OCI-LY7 (cell line): Measurements from ENCODE around the gene PAWR. TPM values are rescaled to one million over a fixed set of nuclear protein-coding genes. Genes with fewer than 3 reads are reported as not detected.

ENCODE experiments used
- BruUV-seq: library from RNA; stranded (reverse); fragments of 400-500 nt; replicated peaks from 2 replicates; lab custom pipeline; 2021; lab: Mats Ljungman, UMichigan
- CTCF ChIA-PET: fragments of 300-600 bp; sonication (Branson Sonifier 250); formaldehyde crosslinking; loops from one replicate; lab custom pipeline; 2022; ENCODE audit warnings: antibody characterized with exemption; ENCODE audit not compliant: unreplicated experiment; lab: Charles Lee
- POLR2A ChIA-PET: fragments of 300-600 bp; sonication (Branson Sonifier 250); formaldehyde crosslinking; loops from one replicate; lab custom pipeline; 2022; ENCODE audit warnings: antibody characterized with exemption; lab: Charles Lee
- DNase-seq: peaks from one replicate; pipeline ENCODE4 v3.0.0-alpha.2; 2015; ENCODE audit warnings: low spot score
- H2AFZ ChIP-seq: fragments of 200-600 bp; sonication (generic), shearing (Covaris generic); 2 replicates; pipeline ENCODE4 v1.6.1; 2014; ENCODE audit warnings: mild to moderate bottlenecking, antibody characterized with exemption, low read length, moderate library complexity
- H3K27ac ChIP-seq: fragments of 200-600 bp; sonication (generic); 2 replicates; pipeline ENCODE4 v1.5.1; 2014; ENCODE audit warnings: mixed run types, low read depth, mild to moderate bottlenecking, moderate library complexity, low read length, inconsistent platforms; ENCODE audit not compliant: poor library complexity, severe bottlenecking
- H3K36me3 ChIP-seq: fragments of 200-600 bp; sonication (generic); 2 replicates; pipeline ENCODE4 v1.6.1; 2014; ENCODE audit warnings: mild to moderate bottlenecking, antibody characterized with exemption, low read length, moderate library complexity, mixed read lengths; ENCODE audit not compliant: insufficient read depth
- H3K4me1 ChIP-seq: fragments of 200-600 bp; sonication (generic); 2 replicates; pipeline ENCODE4 v1.5.1; 2014; ENCODE audit warnings: mild to moderate bottlenecking, low read length; ENCODE audit not compliant: insufficient read depth, poor library complexity, severe bottlenecking
- H3K4me2 ChIP-seq: fragments of 200-600 bp; sonication (generic); 2 replicates; pipeline ENCODE4 v1.6.1; 2014; ENCODE audit warnings: mild to moderate bottlenecking, low read length
- H3K4me3 ChIP-seq: fragments of 200-600 bp; sonication (generic); 2 replicates; pipeline ENCODE4 v1.5.1; 2014; ENCODE audit warnings: mild to moderate bottlenecking, low read depth, low read length; ENCODE audit not compliant: poor library complexity, severe bottlenecking
- H3K79me2 ChIP-seq: fragments of 200-600 bp; sonication (generic); 2 replicates; pipeline ENCODE4 v1.6.1; 2016; ENCODE audit warnings: low read depth, mild to moderate bottlenecking, low read length, moderate library complexity, mixed read lengths; ENCODE audit not compliant: insufficient read depth
- H3K9me2 ChIP-seq: fragments of 200-600 bp; sonication (generic); 2 replicates; pipeline ENCODE4 v1.6.1; 2016; ENCODE audit warnings: mild to moderate bottlenecking, low read length, mixed read lengths; ENCODE audit not compliant: insufficient read depth
- H3K9me3 ChIP-seq: fragments of 200-600 bp; sonication (generic); 2 replicates; pipeline ENCODE4 v1.6.1; 2014; ENCODE audit warnings: mild to moderate bottlenecking, mixed run types, low read length, mixed read lengths
- H4K20me1 ChIP-seq: fragments of 200-600 bp; sonication (generic); 2 replicates; pipeline ENCODE4 v1.6.1; 2014; ENCODE audit warnings: mild to moderate bottlenecking, antibody characterized with exemption, low read length, moderate library complexity, mixed read lengths; ENCODE audit not compliant: insufficient read depth
- EZH2phosphoT487 ChIP-seq: fragments of 200-600 bp; sonication (generic); IDR thresholded peaks from 2 replicates; pipeline ENCODE4 v1.6.1; 2018; ENCODE audit warnings: low read depth, borderline replicate concordance, mild to moderate bottlenecking, mixed run types, antibody characterized with exemption, low read length, moderate library complexity, mixed read lengths
- intact Hi-C: fragments of 100-400 bp; cut with micrococcal nuclease; formaldehyde crosslinking; loops from one replicate; pipeline ENCODE4 v1.10.0; 2022; ENCODE audit not compliant: unreplicated experiment
- total RNA-seq, 2 experiments: library from RNA; depleted of rRNA in 1 of 2; stranded (reverse); fragments of >200 nt in 1 of 2; shearing (Covaris generic) in 1 of 2; gene quantifications; 2 replicates each; pipeline ENCODE4 v1.2.3, GENCODE V29; 2014 to 2022
- TF ChIP-seq, protein P1 (sequence below): fragments of 200-600 bp; sonication (generic); conservative IDR thresholded peaks from 2 replicates; pipeline ENCODE4 v1.5.1; 2014; ENCODE audit warnings: mild to moderate bottlenecking, antibody characterized with exemption, low read length, moderate library complexity, mixed read lengths

The PAWR gene
- total RNA-seq, 2 experiments from 2014 or later: 107 to 186 TPM

DNA sequence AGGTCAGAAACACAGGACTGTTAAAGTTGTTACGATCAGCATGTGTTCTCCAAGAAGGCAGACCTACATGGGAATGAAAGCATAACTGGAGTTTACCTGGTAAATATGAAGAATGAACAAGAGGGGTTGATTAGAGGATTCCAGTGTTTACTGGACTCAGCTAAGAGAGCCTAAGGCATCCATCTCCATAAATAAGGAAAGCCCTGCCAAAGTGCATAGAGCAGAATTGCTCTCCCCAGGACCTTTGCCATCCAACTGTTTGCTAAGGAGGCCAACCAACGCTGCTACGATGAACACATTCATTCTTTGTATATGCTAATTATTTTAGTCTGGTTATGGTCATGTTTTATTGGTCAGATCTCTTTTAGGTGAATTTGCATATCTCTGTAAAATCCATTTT is 17.1 kb upstream of the PAWR start:
- Histone ChIP-seq H3K27ac (no peak overlapping the region), H2AFZ (no peak overlapping the region), H4K20me1 (no peaks in the 10 kb centered on the region), H3K4me1 (no peaks in the 10 kb centered on the region), H3K4me3 (no peak overlapping the region), H3K9me3 (no peaks in the 10 kb centered on the region), H3K79me2 (no peaks in the 10 kb centered on the region), H3K36me3 (no peaks in the 10 kb centered on the region), H3K4me2 (no peak overlapping the region), H3K9me2 (no peaks in the 10 kb centered on the region)
- no TSS peak for BruUV-seq
- no peak for DNase-seq
- intact Hi-C loops: no loop called here
- ChIA-PET CTCF (no interaction called here), POLR2A (interaction anchor here (0.6 kb wide), 1 partner anchor 10 kb away, joined by 5 read pairs; no protein-coding TSS in a partner anchor)
- TF ChIP-seq, protein P1, sequence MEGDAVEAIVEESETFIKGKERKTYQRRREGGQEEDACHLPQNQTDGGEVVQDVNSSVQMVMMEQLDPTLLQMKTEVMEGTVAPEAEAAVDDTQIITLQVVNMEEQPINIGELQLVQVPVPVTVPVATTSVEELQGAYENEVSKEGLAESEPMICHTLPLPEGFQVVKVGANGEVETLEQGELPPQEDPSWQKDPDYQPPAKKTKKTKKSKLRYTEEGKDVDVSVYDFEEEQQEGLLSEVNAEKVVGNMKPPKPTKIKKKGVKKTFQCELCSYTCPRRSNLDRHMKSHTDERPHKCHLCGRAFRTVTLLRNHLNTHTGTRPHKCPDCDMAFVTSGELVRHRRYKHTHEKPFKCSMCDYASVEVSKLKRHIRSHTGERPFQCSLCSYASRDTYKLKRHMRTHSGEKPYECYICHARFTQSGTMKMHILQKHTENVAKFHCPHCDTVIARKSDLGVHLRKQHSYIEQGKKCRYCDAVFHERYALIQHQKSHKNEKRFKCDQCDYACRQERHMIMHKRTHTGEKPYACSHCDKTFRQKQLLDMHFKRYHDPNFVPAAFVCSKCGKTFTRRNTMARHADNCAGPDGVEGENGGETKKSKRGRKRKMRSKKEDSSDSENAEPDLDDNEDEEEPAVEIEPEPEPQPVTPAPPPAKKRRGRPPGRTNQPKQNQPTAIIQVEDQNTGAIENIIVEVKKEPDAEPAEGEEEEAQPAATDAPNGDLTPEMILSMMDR: no peak
- TF ChIP-seq EZH2phosphoT487: no peak

DNA sequence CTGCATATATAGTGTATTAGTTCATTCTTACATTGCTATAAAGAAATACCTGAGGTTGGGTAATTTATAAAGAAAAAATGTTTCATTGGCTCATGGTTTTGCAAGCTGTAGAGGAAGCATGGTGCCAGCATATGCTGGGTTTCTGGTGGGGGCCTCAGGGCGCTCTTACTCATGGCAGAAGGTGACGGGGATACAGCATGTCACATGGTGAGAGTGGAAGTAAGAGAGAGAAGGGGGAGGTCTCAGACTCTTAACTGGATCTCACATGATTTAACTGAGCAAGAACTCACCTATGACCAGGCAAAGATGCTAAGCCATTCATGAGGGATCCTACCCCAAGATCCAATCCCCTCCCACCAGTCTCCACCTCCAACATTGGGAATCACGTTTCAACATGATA is 15.9 kb upstream of the PAWR start:
- no TSS peak for BruUV-seq
- Histone ChIP-seq H3K9me3 (no peaks in the 10 kb centered on the region), H4K20me1 (no peaks in the 10 kb centered on the region), H3K4me1 (no peaks in the 10 kb centered on the region), H3K4me2 (no peak overlapping the region), H3K36me3 (no peaks in the 10 kb centered on the region), H3K79me2 (no peaks in the 10 kb centered on the region), H3K27ac (no peak overlapping the region), H3K4me3 (no peak overlapping the region), H3K9me2 (no peaks in the 10 kb centered on the region), H2AFZ (no peak overlapping the region)
- POLR2A ChIA-PET: no interaction called here
- intact Hi-C loops: no loop called here
- CTCF ChIA-PET: no interaction called here
- TF ChIP-seq, protein P1: no peak
- TF ChIP-seq EZH2phosphoT487: no peak
- no peak for DNase-seq

DNA sequence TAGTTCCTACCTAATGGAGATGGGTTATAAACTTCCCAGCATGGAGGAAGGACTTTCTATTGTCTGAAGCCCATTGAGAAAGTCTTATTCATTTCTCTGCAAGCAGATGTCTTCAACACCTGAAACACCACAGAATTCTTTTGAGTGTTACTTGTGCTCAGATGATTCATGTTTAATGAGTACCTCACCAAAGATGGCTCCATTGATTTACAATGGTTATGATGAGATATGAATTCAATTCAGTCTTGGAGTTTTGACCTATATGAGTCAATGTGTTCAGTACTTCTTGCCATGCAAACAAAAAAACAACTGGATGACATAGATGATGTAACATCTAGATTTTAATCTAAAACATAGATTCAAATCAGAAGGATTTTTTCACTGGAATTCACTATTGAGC is 15.4 kb upstream of the PAWR start:
- BruUV-seq: no TSS peak
- Histone ChIP-seq H3K36me3 (no peaks in the 10 kb centered on the region), H3K4me3 (no peak overlapping the region), H3K9me3 (no peaks in the 10 kb centered on the region), H4K20me1 (no peaks in the 10 kb centered on the region), H3K27ac (no peak overlapping the region), H3K4me1 (no peaks in the 10 kb centered on the region), H3K9me2 (no peaks in the 10 kb centered on the region), H3K4me2 (no peak overlapping the region), H2AFZ (no peak overlapping the region), H3K79me2 (no peaks in the 10 kb centered on the region)
- DNase-seq: no peak
- ChIA-PET POLR2A (no interaction called here), CTCF (no interaction called here)
- TF ChIP-seq, protein P1: no peak
- no peak for TF ChIP-seq EZH2phosphoT487
- intact Hi-C loops: no loop called here
